OCI-LY1 (cell line): ENCODE data around the gene KCNA10.

Experiments
- H2AFZ ChIP-seq: fragments of 200-600 bp; sonication (generic), shearing (Covaris generic); 2 replicates; pipeline ENCODE4 v1.6.0; 2014; ENCODE audit warnings: antibody characterized with exemption, mild to moderate bottlenecking, low read length
- H3F3A ChIP-seq: fragments of 200-600 bp; sonication (generic), shearing (Covaris generic); 2 replicates; pipeline ENCODE4 v1.6.0; 2014; ENCODE audit warnings: mild to moderate bottlenecking, antibody characterized with exemption, low read length, moderate library complexity; ENCODE audit not compliant: insufficient read depth
- H3K27ac ChIP-seq: fragments of 200-600 bp; sonication (generic); 2 replicates; pipeline ENCODE4 v1.5.1; 2014; ENCODE audit warnings: low read length, mixed run types, mild to moderate bottlenecking, low read depth; ENCODE audit not compliant: poor library complexity, severe bottlenecking
- H3K27me3 ChIP-seq: fragments of 200-600 bp; sonication (generic); 2 replicates; pipeline ENCODE4 v1.6.0; 2014; ENCODE audit warnings: antibody characterized with exemption, mild to moderate bottlenecking, low read length, moderate library complexity; ENCODE audit not compliant: insufficient read depth
- H3K36me3 ChIP-seq: fragments of 200-600 bp; sonication (generic); 2 replicates; pipeline ENCODE4 v1.6.1; 2014; ENCODE audit warnings: mild to moderate bottlenecking, antibody characterized with exemption, low read length, moderate library complexity, mixed read lengths; ENCODE audit not compliant: insufficient read depth
- H3K4me1 ChIP-seq: fragments of 200-600 bp; sonication (generic); 2 replicates; pipeline ENCODE4 v1.5.1; 2014; ENCODE audit warnings: mild to moderate bottlenecking, low read length, moderate library complexity; ENCODE audit not compliant: insufficient read depth, severe bottlenecking
- H3K4me2 ChIP-seq: fragments of 200-600 bp; sonication (generic), shearing (Covaris generic); 2 replicates; pipeline ENCODE4 v1.6.1; 2014; ENCODE audit warnings: low read length
- H3K4me3 ChIP-seq: fragments of 200-600 bp; sonication (generic); 2 replicates; pipeline ENCODE4 v1.5.1; 2014; ENCODE audit warnings: low read length, low read depth, mild to moderate bottlenecking, mixed read lengths; ENCODE audit not compliant: poor library complexity, severe bottlenecking
- H3K79me2 ChIP-seq: fragments of 200-600 bp; shearing (Covaris generic); 2 replicates; pipeline ENCODE4 v1.6.1; 2016; ENCODE audit warnings: mixed run types, low read length, mixed read lengths; ENCODE audit not compliant: insufficient read depth
- H3K9ac ChIP-seq: fragments of 200-600 bp; sonication (generic), shearing (Covaris generic); 2 replicates; pipeline ENCODE4 v1.6.1; 2014; ENCODE audit warnings: mild to moderate bottlenecking, low read length, mixed read lengths
- H3K9me2 ChIP-seq: fragments of 200-600 bp; sonication (generic), shearing (Covaris generic); 2 replicates; pipeline ENCODE4 v1.6.1; 2014; ENCODE audit warnings: low read depth, mild to moderate bottlenecking, low read length, mixed read lengths
- H3K9me3 ChIP-seq: fragments of 200-600 bp; shearing (Covaris generic); 2 replicates; pipeline ENCODE4 v1.6.1; 2014; ENCODE audit warnings: low read length, mixed read lengths
- H4K20me1 ChIP-seq: fragments of 200-600 bp; sonication (generic), shearing (Covaris generic); 2 replicates; pipeline ENCODE4 v1.6.0; 2016; ENCODE audit warnings: mild to moderate bottlenecking, low read length; ENCODE audit not compliant: insufficient read depth
- CTCF ChIP-seq: fragments of 200-600 bp; sonication (generic), shearing (Covaris generic); IDR thresholded peaks from 2 replicates; pipeline ENCODE4 v1.5.1; 2017; ENCODE audit warnings: mild to moderate bottlenecking, antibody characterized with exemption, low read length, moderate library complexity, mixed read lengths
- EZH2 ChIP-seq: fragments of 200-600 bp; sonication (generic), shearing (Covaris generic); IDR thresholded peaks from 2 replicates; pipeline ENCODE4 v1.8.0; 2017; ENCODE audit warnings: borderline replicate concordance, mixed run types, mild to moderate bottlenecking, antibody characterized with exemption, low read length, moderate library complexity, mixed read lengths

Gene KCNA10

GRCh38 chr1:110471131-110471530, 47.8 kb downstream of the KCNA10 start:
- no peak overlapping the region for H3K9ac ChIP-seq
- no peaks in the 10 kb centered on the region for H4K20me1 ChIP-seq
- no peaks in the 10 kb centered on the region; the same call in 1 of the 2 replicates for H3K27me3 ChIP-seq
- H3K9me2 ChIP-seq, result no peaks in the 10 kb centered on the region
- no peak overlapping the region for H3K4me2 ChIP-seq
- no peaks in the 10 kb centered on the region for H3K9me3 ChIP-seq
- H3K27ac ChIP-seq, result no peak overlapping the region
- H3K79me2 ChIP-seq, result no peaks in the 10 kb centered on the region
- TF ChIP-seq CTCF (no peak), EZH2 (no peak)
- no peaks in the 10 kb centered on the region for H3K36me3 ChIP-seq
- H3K4me1 ChIP-seq, result no peaks in the 10 kb centered on the region
- H3F3A ChIP-seq, result no peaks in the 10 kb centered on the region
- no peak overlapping the region for H3K4me3 ChIP-seq
- no peak overlapping the region for H2AFZ ChIP-seq
